ENCODE measurements around the gene TMED4. TPM values are rescaled to one million over a fixed set of nuclear protein-coding genes. Genes with fewer than 3 reads are reported as not detected.

Gene TMED4
- total and polyA plus RNA-seq, 10 of the 15 experiments (the other 5 are each of a cell fraction or from before 2014, with no cell fraction given) = 20.8 to 71.3 (median 51.0) TPM

DNA sequence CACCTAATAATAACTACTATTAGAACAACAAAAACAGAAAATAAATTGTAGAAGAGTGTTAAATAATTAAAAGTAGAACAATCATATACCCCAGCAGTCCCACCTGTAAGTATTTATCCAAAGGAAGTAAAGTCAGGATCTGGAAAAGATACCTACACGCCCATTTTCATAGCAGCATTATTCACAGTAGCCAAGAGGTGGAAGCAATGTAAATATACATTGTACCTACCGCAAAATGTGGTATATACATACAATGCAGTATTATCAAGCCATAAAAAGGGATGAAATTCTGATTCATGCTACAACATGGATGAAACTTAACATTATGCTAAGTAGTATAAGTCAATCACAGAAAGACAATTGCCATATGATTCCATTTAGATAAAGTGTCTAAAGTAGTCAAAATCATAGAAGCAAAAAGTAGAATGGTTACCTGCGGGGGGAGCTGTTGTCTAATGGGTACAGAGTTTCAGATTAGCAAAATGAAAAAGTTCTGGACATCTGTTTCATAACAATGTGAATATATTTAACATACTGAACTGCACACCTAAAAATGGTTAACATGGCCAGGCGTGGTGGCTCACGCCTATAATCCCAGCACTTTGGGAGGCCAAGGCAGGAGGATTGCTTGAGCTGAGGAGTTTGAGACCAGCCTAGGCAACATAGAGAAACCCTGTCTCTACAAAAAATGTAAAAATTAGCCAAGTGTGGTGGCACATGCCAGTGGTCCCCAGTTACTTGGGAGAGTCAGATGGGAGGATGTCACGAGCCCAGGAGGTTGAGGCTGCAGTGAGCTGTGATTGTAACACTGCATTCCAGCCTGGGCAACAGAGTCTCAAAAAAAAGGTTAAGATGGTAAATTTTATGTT, 6.0 kb upstream of the TMED4 start (continued):
- TF ChIP-seq, protein P1, sequence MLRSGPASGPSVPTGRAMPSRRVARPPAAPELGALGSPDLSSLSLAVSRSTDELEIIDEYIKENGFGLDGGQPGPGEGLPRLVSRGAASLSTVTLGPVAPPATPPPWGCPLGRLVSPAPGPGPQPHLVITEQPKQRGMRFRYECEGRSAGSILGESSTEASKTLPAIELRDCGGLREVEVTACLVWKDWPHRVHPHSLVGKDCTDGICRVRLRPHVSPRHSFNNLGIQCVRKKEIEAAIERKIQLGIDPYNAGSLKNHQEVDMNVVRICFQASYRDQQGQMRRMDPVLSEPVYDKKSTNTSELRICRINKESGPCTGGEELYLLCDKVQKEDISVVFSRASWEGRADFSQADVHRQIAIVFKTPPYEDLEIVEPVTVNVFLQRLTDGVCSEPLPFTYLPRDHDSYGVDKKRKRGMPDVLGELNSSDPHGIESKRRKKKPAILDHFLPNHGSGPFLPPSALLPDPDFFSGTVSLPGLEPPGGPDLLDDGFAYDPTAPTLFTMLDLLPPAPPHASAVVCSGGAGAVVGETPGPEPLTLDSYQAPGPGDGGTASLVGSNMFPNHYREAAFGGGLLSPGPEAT (IDR thresholded peaks at IDR 0.05; ENCODE audit: low read depth) = no peak
- no peak for TF ChIP-seq HDAC6 (IDR thresholded peaks at IDR 0.05; ENCODE audit: unreplicated experiment)
- TF ChIP-seq NBN (IDR thresholded peaks at IDR 0.05) = no peak
- TF ChIP-seq NR2C1 (IDR thresholded peaks at IDR 0.05) = no peak; the same call in 1 of the 2 replicates
- no peak for TF ChIP-seq EED (IDR thresholded peaks at IDR 0.05; ENCODE audit: low read depth)
- no peak for TF ChIP-seq NR2F1 (conservative IDR thresholded peaks at IDR 0.05)
- 0 out of 2 replicates have a peak, but pooled peaks have one; percentile 21 for TF ChIP-seq ATF7 (IDR thresholded peaks at IDR 0.05; ENCODE audit: low read depth)
- TF ChIP-seq ZZZ3 (IDR thresholded peaks at IDR 0.05; ENCODE audit: control insufficient read depth, insufficient read length, low read depth) = no peak
- no peak for TF ChIP-seq MTA3 (IDR thresholded peaks at IDR 0.05; ENCODE audit: borderline replicate concordance, low read length)
- TF ChIP-seq, protein P2, sequence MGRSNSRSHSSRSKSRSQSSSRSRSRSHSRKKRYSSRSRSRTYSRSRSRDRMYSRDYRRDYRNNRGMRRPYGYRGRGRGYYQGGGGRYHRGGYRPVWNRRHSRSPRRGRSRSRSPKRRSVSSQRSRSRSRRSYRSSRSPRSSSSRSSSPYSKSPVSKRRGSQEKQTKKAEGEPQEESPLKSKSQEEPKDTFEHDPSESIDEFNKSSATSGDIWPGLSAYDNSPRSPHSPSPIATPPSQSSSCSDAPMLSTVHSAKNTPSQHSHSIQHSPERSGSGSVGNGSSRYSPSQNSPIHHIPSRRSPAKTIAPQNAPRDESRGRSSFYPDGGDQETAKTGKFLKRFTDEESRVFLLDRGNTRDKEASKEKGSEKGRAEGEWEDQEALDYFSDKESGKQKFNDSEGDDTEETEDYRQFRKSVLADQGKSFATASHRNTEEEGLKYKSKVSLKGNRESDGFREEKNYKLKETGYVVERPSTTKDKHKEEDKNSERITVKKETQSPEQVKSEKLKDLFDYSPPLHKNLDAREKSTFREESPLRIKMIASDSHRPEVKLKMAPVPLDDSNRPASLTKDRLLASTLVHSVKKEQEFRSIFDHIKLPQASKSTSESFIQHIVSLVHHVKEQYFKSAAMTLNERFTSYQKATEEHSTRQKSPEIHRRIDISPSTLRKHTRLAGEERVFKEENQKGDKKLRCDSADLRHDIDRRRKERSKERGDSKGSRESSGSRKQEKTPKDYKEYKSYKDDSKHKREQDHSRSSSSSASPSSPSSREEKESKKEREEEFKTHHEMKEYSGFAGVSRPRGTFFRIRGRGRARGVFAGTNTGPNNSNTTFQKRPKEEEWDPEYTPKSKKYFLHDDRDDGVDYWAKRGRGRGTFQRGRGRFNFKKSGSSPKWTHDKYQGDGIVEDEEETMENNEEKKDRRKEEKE (IDR thresholded peaks at IDR 0.05) = no peak
- TF ChIP-seq YBX1 (IDR thresholded peaks at IDR 0.05) = no peak
- TF ChIP-seq, protein P3, sequence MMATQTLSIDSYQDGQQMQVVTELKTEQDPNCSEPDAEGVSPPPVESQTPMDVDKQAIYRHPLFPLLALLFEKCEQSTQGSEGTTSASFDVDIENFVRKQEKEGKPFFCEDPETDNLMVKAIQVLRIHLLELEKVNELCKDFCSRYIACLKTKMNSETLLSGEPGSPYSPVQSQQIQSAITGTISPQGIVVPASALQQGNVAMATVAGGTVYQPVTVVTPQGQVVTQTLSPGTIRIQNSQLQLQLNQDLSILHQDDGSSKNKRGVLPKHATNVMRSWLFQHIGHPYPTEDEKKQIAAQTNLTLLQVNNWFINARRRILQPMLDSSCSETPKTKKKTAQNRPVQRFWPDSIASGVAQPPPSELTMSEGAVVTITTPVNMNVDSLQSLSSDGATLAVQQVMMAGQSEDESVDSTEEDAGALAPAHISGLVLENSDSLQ (IDR thresholded peaks at IDR 0.05) = no peak
- TF ChIP-seq POU2F2 (IDR thresholded peaks at IDR 0.05; ENCODE audit: borderline replicate concordance, low read depth, low read length) = no peak
- no peak for TF ChIP-seq FOXK2 (IDR thresholded peaks at IDR 0.05)
- no peak for TF ChIP-seq SIX5 (IDR thresholded peaks at IDR 0.05; ENCODE audit: low read depth, low read length, severe bottlenecking)
- no peak for TF ChIP-seq GATAD2B (conservative IDR thresholded peaks at IDR 0.05; ENCODE audit: low read depth)
- TF ChIP-seq KDM1A (IDR thresholded peaks at IDR 0.05; ENCODE audit: borderline replicate concordance) = no peak
- TF ChIP-seq, protein P4, sequence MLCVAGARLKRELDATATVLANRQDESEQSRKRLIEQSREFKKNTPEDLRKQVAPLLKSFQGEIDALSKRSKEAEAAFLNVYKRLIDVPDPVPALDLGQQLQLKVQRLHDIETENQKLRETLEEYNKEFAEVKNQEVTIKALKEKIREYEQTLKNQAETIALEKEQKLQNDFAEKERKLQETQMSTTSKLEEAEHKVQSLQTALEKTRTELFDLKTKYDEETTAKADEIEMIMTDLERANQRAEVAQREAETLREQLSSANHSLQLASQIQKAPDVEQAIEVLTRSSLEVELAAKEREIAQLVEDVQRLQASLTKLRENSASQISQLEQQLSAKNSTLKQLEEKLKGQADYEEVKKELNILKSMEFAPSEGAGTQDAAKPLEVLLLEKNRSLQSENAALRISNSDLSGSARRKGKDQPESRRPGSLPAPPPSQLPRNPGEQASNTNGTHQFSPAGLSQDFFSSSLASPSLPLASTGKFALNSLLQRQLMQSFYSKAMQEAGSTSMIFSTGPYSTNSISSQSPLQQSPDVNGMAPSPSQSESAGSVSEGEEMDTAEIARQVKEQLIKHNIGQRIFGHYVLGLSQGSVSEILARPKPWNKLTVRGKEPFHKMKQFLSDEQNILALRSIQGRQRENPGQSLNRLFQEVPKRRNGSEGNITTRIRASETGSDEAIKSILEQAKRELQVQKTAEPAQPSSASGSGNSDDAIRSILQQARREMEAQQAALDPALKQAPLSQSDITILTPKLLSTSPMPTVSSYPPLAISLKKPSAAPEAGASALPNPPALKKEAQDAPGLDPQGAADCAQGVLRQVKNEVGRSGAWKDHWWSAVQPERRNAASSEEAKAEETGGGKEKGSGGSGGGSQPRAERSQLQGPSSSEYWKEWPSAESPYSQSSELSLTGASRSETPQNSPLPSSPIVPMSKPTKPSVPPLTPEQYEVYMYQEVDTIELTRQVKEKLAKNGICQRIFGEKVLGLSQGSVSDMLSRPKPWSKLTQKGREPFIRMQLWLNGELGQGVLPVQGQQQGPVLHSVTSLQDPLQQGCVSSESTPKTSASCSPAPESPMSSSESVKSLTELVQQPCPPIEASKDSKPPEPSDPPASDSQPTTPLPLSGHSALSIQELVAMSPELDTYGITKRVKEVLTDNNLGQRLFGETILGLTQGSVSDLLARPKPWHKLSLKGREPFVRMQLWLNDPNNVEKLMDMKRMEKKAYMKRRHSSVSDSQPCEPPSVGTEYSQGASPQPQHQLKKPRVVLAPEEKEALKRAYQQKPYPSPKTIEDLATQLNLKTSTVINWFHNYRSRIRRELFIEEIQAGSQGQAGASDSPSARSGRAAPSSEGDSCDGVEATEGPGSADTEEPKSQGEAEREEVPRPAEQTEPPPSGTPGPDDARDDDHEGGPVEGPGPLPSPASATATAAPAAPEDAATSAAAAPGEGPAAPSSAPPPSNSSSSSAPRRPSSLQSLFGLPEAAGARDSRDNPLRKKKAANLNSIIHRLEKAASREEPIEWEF (IDR thresholded peaks at IDR 0.05; ENCODE audit: insufficient replicate concordance, low read depth, low read length) = no peak
- peak; percentile 24; the same call in 1 of the 2 replicates for TF ChIP-seq RUNX3 (IDR thresholded peaks at IDR 0.05; ENCODE audit: low read length)
- no peak for TF ChIP-seq MYC (IDR thresholded peaks at IDR 0.05; ENCODE audit: insufficient read depth, insufficient read length, insufficient replicate concordance, low read length, severe bottlenecking)
